ENCODE data around the gene ANKLE1.
"Not testable (repeated sequence)": the region's sequence is repeated elsewhere in the genome, so short reads cannot be mapped to it uniquely, and the experiment has no call there.

Gene ANKLE1

DNA sequence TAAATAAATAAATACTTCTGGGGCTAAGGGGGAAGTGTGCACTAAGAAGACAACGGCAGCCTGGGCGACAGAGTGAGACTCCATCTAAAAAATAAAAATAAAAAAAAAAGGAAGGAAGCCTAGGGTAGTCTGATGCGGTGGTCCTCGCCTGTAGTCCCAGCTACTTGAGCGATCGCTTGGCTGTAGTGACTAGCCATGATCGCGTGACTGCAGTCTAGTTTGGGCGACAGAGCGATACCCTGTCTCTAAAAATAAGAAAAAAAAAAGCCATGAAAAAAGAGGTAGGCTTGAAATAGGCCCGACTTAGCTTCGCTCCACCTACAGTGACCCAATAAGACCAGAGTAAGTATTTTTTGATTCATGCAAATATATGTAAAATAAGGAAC lies 15.1 kb upstream of the ANKLE1 start:
- peaks cover 20% of the 10 kb centered on the region for H3K79me2 ChIP-seq (ENCODE audit: insufficient read depth, low read length)
- no peaks in the 10 kb centered on the region for H3K27me3 ChIP-seq (ENCODE audit: insufficient read depth, low read length, poor library complexity, severe bottlenecking)
- H3K9me3 ChIP-seq (ENCODE audit: insufficient read depth, low read depth, low read length): no peaks in the 10 kb centered on the region
- H3F3A ChIP-seq (ENCODE audit: low read depth): no peaks in the 10 kb centered on the region
- H3K36me3 ChIP-seq (ENCODE audit: insufficient read depth, low read length): peaks cover 5% of the 10 kb centered on the region; the same call in 1 of the 2 replicates
- H3K4me2 ChIP-seq (ENCODE audit: low read depth, low read length, poor library complexity, severe bottlenecking): no peak overlapping the region
- peaks cover 8% of the 10 kb centered on the region for H3K4me1 ChIP-seq (ENCODE audit: insufficient read depth, low read length, poor library complexity, severe bottlenecking)
- H3K9me2 ChIP-seq (replicated peaks; ENCODE audit: low read depth, low read length): no peaks in the 10 kb centered on the region
- H4K20me1 ChIP-seq (ENCODE audit: insufficient read depth, low read length, poor library complexity, severe bottlenecking): no peaks in the 10 kb centered on the region
- peak overlapping the region; percentile 84; the same call in 1 of the 2 replicates for H2AFZ ChIP-seq (ENCODE audit: low read length)
- H3K9ac ChIP-seq (ENCODE audit: low read depth, low read length, poor library complexity, severe bottlenecking): no peak overlapping the region
- no peak overlapping the region for H3K4me3 ChIP-seq (ENCODE audit: low read length, poor library complexity, severe bottlenecking)
- no peak for TF ChIP-seq EZH2phosphoT487 (IDR thresholded peaks at IDR 0.05; ENCODE audit: borderline replicate concordance)
- TF ChIP-seq CTCF (conservative IDR thresholded peaks at IDR 0.05; ENCODE audit: low read length): no peak

DNA sequence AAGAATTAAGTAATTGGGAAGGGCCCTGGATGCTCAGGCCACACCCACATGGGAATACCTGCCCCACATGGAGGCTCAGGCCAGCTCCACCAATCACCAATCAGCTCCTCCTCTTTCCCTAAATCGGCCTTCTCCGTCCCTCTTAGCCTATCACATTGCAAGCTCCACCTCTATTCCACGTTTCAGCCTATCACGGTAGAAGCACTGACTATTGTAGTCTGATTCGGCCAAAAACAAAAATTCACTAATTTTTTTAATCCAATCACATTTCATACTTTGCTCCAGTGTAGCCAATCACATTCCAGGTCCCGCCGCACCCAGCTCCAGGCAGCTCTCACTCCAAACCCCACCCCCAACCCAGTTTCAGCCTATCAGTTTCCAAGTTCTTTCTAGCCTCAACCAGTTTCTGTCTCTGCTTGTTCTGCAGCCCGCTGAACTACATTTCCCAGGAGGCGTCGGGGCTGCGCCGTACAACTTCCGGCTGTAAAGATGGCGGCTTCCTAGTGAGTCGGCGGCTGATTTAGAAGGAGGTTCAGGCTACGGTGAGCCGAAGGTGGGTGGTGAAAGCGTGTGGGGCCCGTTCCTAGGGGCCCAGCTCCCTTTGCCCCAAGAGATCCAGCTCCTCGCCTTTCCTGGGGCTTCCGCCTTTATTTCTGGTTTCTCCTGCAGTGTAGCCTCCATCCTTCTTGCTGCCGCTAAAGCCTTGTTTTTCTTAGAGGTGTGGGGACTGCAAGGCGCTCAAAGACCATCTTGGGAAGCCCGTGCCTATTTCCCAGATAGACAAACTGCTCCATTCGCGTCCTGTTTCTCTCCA lies 14.5 kb upstream of the ANKLE1 start, which contains the start of gene BABAM1:
BABAM1 (plus strand) TSS at position 469 of the 814 bp plus-strand sequence. CDS start 1,364 bp downstream, outside the sequence.
- no peaks in the 10 kb centered on the region for H3F3A ChIP-seq (ENCODE audit: low read depth)
- no peaks in the 10 kb centered on the region for H3K9me2 ChIP-seq (replicated peaks; ENCODE audit: low read depth, low read length)
- peak within 1 kb of the TSS; percentile 87 for H3K9ac ChIP-seq (ENCODE audit: low read depth, low read length, poor library complexity, severe bottlenecking)
- peak within 1 kb of the TSS; percentile 95 for H3K4me2 ChIP-seq (ENCODE audit: low read depth, low read length, poor library complexity, severe bottlenecking)
- no peaks in the 10 kb centered on the region for H3K27me3 ChIP-seq (ENCODE audit: insufficient read depth, low read length, poor library complexity, severe bottlenecking)
- no peak for TF ChIP-seq CTCF (conservative IDR thresholded peaks at IDR 0.05; ENCODE audit: low read length)
- TF ChIP-seq EZH2phosphoT487 (IDR thresholded peaks at IDR 0.05; ENCODE audit: borderline replicate concordance): no peak
- peaks cover 8% of the 10 kb centered on the region for H3K4me1 ChIP-seq (ENCODE audit: insufficient read depth, low read length, poor library complexity, severe bottlenecking)
- no peaks in the 10 kb centered on the region for H4K20me1 ChIP-seq (ENCODE audit: insufficient read depth, low read length, poor library complexity, severe bottlenecking)
- H3K4me3 ChIP-seq (ENCODE audit: low read length, poor library complexity, severe bottlenecking): peak within 1 kb of the TSS; percentile 96
- peak within 1 kb of the TSS; percentile 92 for H2AFZ ChIP-seq (ENCODE audit: low read length)
- no peaks in the 10 kb centered on the region for H3K9me3 ChIP-seq (ENCODE audit: insufficient read depth, low read depth, low read length)
- H3K79me2 ChIP-seq (ENCODE audit: insufficient read depth, low read length): peaks cover 20% of the 10 kb centered on the region
- H3K36me3 ChIP-seq (ENCODE audit: insufficient read depth, low read length): peaks cover 6% of the 10 kb centered on the region; the same call in 1 of the 2 replicates

DNA sequence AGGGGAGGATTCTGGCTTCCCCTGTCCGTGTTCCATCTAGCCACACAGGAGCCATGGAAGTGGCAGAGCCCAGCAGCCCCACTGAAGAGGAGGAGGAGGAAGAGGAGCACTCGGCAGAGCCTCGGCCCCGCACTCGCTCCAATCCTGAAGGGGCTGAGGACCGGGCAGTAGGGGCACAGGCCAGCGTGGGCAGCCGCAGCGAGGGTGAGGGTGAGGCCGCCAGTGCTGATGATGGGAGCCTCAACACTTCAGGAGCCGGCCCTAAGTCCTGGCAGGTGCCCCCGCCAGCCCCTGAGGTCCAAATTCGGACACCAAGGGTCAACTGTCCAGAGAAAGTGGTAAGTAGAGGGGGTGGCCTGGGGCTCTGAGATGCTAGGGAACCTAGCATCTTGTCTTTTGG lies 12.9 kb upstream of the ANKLE1 start:
- peaks cover 7% of the 10 kb centered on the region; the same call in 1 of the 2 replicates for H3K36me3 ChIP-seq (ENCODE audit: insufficient read depth, low read length)
- peak overlapping the region; percentile 38 for H3K4me3 ChIP-seq (ENCODE audit: low read length, poor library complexity, severe bottlenecking)
- TF ChIP-seq CTCF (conservative IDR thresholded peaks at IDR 0.05; ENCODE audit: low read length): no peak
- no peak for TF ChIP-seq EZH2phosphoT487 (IDR thresholded peaks at IDR 0.05; ENCODE audit: borderline replicate concordance)
- peaks cover 8% of the 10 kb centered on the region for H3K4me1 ChIP-seq (ENCODE audit: insufficient read depth, low read length, poor library complexity, severe bottlenecking)
- no peaks in the 10 kb centered on the region for H3K27me3 ChIP-seq (ENCODE audit: insufficient read depth, low read length, poor library complexity, severe bottlenecking)
- peak overlapping the region; percentile 95 for H3K4me2 ChIP-seq (ENCODE audit: low read depth, low read length, poor library complexity, severe bottlenecking)
- H4K20me1 ChIP-seq (ENCODE audit: insufficient read depth, low read length, poor library complexity, severe bottlenecking): no peaks in the 10 kb centered on the region
- no peak overlapping the region for H3K9ac ChIP-seq (ENCODE audit: low read depth, low read length, poor library complexity, severe bottlenecking)
- H3K9me3 ChIP-seq (ENCODE audit: insufficient read depth, low read depth, low read length): no peaks in the 10 kb centered on the region
- no peaks in the 10 kb centered on the region for H3F3A ChIP-seq (ENCODE audit: low read depth)
- peaks cover 20% of the 10 kb centered on the region for H3K79me2 ChIP-seq (ENCODE audit: insufficient read depth, low read length)
- no peak overlapping the region for H2AFZ ChIP-seq (ENCODE audit: low read length)
- H3K9me2 ChIP-seq (replicated peaks; ENCODE audit: low read depth, low read length): no peaks in the 10 kb centered on the region

DNA sequence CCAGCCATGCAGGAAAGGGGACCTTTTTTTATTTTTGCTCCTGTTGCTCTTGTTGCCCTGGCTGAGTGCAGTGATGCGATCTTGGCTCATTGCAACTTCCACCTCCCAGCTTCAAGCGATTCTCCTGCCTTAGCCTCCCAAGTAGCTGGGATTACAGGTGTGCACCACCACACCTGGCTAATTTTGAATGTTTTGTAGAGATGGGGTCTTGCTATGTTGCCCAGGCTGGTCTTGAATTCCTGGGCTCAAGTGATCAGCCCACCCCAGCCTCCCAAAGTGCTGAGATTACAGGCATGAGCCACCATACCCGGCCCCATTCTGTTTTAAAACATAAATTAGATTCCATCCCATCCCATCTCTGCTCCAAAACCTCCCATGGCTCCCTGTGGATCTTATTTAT lies 6.8 kb upstream of the ANKLE1 start:
- not testable (repeated sequence) for H3K4me1 ChIP-seq (ENCODE audit: insufficient read depth, low read length, poor library complexity, severe bottlenecking); H2AFZ ChIP-seq (ENCODE audit: low read length); H3K9me2 ChIP-seq (replicated peaks; ENCODE audit: low read depth, low read length); H3K4me3 ChIP-seq (ENCODE audit: low read length, poor library complexity, severe bottlenecking); H3K79me2 ChIP-seq (ENCODE audit: insufficient read depth, low read length); H4K20me1 ChIP-seq (ENCODE audit: insufficient read depth, low read length, poor library complexity, severe bottlenecking); H3K9ac ChIP-seq (ENCODE audit: low read depth, low read length, poor library complexity, severe bottlenecking); H3K9me3 ChIP-seq (ENCODE audit: insufficient read depth, low read depth, low read length); H3K27me3 ChIP-seq (ENCODE audit: insufficient read depth, low read length, poor library complexity, severe bottlenecking); H3F3A ChIP-seq (ENCODE audit: low read depth); H3K4me2 ChIP-seq (ENCODE audit: low read depth, low read length, poor library complexity, severe bottlenecking)
- peaks cover 25% of the 10 kb centered on the region; the same call in 1 of the 2 replicates for H3K36me3 ChIP-seq (ENCODE audit: insufficient read depth, low read length)
